ENCODE measurements around the gene PEPD.
"Not testable (repeated sequence)": the region's sequence is repeated elsewhere in the genome, so short reads cannot be mapped to it uniquely, and the experiment has no call there.

DNA sequence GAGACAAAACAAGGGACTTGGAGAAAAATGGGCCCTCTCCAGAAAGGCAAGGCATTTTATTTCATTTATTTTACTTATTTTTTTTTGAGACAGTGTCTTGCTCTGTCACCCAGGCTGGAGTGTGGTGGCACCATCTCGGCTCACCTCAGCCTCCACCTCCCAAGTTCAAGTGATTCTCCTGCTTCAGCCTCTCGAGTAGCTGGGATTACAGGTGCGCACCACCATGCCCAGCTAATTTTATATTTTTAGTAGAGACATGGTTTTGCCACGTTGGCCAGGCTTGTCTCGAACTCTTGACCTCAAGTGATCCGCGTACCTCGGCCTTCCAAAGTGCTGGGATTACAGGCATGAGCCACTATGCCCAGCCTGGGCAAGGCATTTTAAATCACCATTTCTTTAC is 31.0 kb downstream of the PEPD start:
- not testable (repeated sequence) for TF ChIP-seq CTCF, POLR2A (IDR thresholded peaks at IDR 0.05)
